Thoracic aorta (tissue), 2 donors: ENCODE measurements around the gene DCDC1. TPM values are rescaled to one million over a fixed set of nuclear protein-coding genes. Genes with fewer than 3 reads are reported as not detected.

Experiments used
- ATAC-seq: fragments of 150-250 bp; one replicate; pipeline ENCODE4 v1.8.0; 2017; ENCODE audit warnings: low read depth; ENCODE audit not compliant: insufficient number of reproducible peaks, low FRiP score
- DNase-seq: peaks from one replicate; pipeline ENCODE4 v3.0.0-alpha.2; 2020; ENCODE audit warnings: low spot score
- H3K27ac ChIP-seq, 2 donors: fragments of 200-600 bp; sonication (generic); 1 replicate in 1 of 2; 2 replicates in 1 of 2; pipeline ENCODE4 v1.5.1; 2016; ENCODE audit warnings: mild to moderate bottlenecking in 2 of 2, moderate library complexity in 2 of 2
- H3K27me3 ChIP-seq: fragments of 200-600 bp; sonication (generic); replicated peaks from 2 replicates; pipeline ENCODE4 v1.6.0; 2016; ENCODE audit warnings: mild to moderate bottlenecking; ENCODE audit not compliant: insufficient read depth
- H3K36me3 ChIP-seq: fragments of 200-600 bp; sonication (generic); one replicate; pipeline ENCODE4 v1.5.1; 2016
- H3K4me1 ChIP-seq, 2 donors: fragments of 200-600 bp; sonication (generic); 1 replicate in 1 of 2; 2 replicates in 1 of 2; pipeline versions ENCODE4 v1.5.1 to v1.6.0; 2016; ENCODE audit warnings: low read depth in 2 of 2, mild to moderate bottlenecking in 1 of 2; ENCODE audit not compliant: control insufficient read depth in 1 of 2
- H3K4me3 ChIP-seq: fragments of 200-600 bp; sonication (generic); 2 replicates; pipeline ENCODE4 v1.5.1; 2016; ENCODE audit warnings: mild to moderate bottlenecking
- H3K9me3 ChIP-seq: fragments of 200-600 bp; sonication (generic); 2 replicates; pipeline ENCODE4 v1.5.1; 2016
- total RNA-seq, 2 donors: library from RNA; depleted of rRNA; stranded (reverse); fragments of >200 nt; gene quantifications; one replicate each; pipeline versions ENCODE4 v1.1.0 to v1.2.3, GENCODE V29; 2016
- TF ChIP-seq, protein P1 (sequence below): fragments of 200-600 bp; sonication (generic); IDR thresholded peaks from one replicate; pipeline ENCODE4 v1.5.1; 2019; ENCODE audit warnings: antibody characterized with exemption

Gene DCDC1
- total RNA-seq, 2 donors from 2014 or later: not detected

DNA sequence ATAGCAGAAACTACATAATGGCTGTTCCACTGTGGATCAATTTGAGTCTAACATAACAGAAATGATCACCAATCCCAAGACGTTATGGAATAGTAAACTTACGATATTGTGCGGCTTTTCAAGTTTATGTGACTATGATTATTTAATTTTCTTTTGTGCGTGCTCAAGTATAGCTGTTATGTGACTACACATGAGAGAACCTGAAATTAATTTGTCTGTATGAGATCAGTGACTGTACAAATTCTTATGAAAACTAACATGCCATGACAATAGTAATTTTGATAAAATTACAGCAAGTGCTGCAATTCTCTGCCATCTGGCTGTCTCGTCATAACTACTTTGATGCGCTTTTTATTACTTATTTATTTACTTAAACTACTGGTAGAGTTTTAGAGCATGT, 343.2 kb downstream of the DCDC1 start:
- Histone ChIP-seq H3K36me3 (no peaks in the 10 kb centered on the region), H3K27me3 (no peaks in the 10 kb centered on the region), H3K4me3 (no peak overlapping the region), H3K9me3 (no peaks in the 10 kb centered on the region), H3K27ac (no peak overlapping the region), H3K4me1 (no peaks in the 10 kb centered on the region)
- DNase-seq (no peak), ATAC-seq (no peak)
- TF ChIP-seq, protein P1, sequence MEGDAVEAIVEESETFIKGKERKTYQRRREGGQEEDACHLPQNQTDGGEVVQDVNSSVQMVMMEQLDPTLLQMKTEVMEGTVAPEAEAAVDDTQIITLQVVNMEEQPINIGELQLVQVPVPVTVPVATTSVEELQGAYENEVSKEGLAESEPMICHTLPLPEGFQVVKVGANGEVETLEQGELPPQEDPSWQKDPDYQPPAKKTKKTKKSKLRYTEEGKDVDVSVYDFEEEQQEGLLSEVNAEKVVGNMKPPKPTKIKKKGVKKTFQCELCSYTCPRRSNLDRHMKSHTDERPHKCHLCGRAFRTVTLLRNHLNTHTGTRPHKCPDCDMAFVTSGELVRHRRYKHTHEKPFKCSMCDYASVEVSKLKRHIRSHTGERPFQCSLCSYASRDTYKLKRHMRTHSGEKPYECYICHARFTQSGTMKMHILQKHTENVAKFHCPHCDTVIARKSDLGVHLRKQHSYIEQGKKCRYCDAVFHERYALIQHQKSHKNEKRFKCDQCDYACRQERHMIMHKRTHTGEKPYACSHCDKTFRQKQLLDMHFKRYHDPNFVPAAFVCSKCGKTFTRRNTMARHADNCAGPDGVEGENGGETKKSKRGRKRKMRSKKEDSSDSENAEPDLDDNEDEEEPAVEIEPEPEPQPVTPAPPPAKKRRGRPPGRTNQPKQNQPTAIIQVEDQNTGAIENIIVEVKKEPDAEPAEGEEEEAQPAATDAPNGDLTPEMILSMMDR: no peak

DNA sequence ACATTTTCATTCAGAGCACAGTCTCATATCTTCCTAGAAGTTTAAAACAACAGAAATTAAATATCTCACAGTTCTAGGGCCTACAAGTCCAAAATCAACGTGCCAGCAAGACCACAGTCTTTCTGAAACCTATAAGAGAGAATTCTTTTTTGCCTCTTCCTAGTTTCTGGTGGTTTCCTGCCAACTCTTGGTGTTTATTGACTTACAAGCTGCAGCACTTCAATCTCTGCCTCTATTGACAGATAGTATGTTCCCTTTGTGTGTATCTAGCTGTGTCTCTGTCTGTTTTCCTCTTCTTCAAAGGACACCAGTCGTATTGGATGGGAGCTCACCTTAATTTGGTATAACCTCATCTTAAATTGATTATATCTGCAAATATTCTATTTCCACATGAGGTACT, 347.5 kb downstream of the DCDC1 start:
- Histone ChIP-seq H3K9me3 (no peaks in the 10 kb centered on the region), H3K27ac (no peak overlapping the region), H3K36me3 (no peaks in the 10 kb centered on the region), H3K4me1 (no peaks in the 10 kb centered on the region), H3K4me3 (no peak overlapping the region), H3K27me3 (no peaks in the 10 kb centered on the region)
- ATAC-seq (no peak), DNase-seq (no peak)
- TF ChIP-seq, protein P1: no peak

DNA sequence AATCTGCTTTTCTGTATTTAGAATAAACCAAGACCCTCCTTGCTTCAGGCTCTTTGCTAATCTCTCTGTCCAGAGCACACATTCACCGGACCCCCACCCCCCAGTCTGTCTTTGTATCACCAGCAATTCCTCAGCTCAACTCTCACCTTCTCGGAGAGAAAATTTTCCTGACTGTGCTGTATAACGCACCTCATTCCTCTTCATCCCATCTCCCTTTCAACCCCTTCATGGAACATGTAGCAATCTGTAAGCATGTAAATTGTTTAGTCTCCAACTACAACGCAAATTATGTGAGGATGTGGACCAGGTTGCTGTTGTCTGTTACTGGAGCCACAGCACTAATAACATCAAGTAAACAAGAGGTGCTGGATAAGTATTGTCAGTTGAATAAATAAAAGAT, 349.8 kb downstream of the DCDC1 start:
- Histone ChIP-seq H3K27ac (no peak overlapping the region), H3K4me3 (no peak overlapping the region), H3K27me3 (no peaks in the 10 kb centered on the region), H3K36me3 (no peaks in the 10 kb centered on the region), H3K9me3 (no peaks in the 10 kb centered on the region), H3K4me1 (no peaks in the 10 kb centered on the region)
- no peak for DNase-seq
- no peak for ATAC-seq
- TF ChIP-seq, protein P1: no peak

DNA sequence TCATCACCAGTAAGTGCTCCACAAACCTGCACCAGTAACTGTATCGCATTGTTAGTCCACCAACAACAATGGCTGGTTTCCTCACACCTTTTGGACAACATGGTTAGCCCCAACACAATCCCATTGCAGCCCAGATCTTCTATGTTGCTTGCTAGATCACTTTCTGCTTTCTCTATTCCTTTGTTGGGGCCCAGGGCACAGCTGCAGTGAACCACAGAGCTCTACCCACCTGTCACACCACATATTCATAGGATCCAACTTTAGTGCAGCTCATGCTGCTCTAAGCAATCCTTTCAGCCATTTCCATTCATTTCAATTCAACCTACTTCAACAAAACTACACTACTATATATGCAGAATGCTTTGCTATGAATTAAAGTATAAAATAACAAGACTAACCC, 364.3 kb downstream of the DCDC1 start:
- no peak overlapping the region for H3K4me3 ChIP-seq
- H3K9me3 ChIP-seq: no peaks in the 10 kb centered on the region
- H3K27me3 ChIP-seq: no peaks in the 10 kb centered on the region
- H3K4me1 ChIP-seq: no peaks in the 10 kb centered on the region
- DNase-seq (no peak), ATAC-seq (no peak)
- TF ChIP-seq, protein P1: no peak
- H3K27ac ChIP-seq: no peak overlapping the region
- H3K36me3 ChIP-seq: no peaks in the 10 kb centered on the region

DNA sequence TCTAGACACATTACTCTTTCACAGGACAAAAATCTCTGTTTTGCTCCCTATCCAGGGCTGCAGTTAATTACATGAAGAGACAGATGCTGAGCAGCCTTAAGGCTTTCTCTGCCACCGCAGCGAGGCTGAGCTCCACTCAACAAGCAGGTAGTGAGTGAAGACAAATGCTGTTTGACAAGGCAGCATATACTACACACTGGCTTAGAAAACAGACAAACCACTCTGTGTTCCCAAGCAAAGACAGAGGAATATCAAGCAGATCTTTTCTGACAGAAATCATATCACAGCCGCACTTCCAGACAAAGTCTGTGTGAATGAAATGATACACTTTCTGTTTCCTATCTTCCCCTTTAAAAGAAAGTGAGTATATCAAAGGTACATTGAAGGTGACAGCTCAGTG, 368.1 kb downstream of the DCDC1 start:
- TF ChIP-seq, protein P1: no peak
- Histone ChIP-seq H3K27ac (no peak overlapping the region), H3K4me1 (no peaks in the 10 kb centered on the region), H3K27me3 (no peaks in the 10 kb centered on the region), H3K4me3 (no peak overlapping the region), H3K36me3 (no peaks in the 10 kb centered on the region), H3K9me3 (no peaks in the 10 kb centered on the region)
- DNase-seq (no peak), ATAC-seq (no peak)
